Transverse colon (tissue), 4 donors: Measurements from ENCODE around the gene RIC8A. TPM values are rescaled to one million over a fixed set of nuclear protein-coding genes. Genes with fewer than 3 reads are reported as not detected.

Source experiments
- DNase-seq: peaks from one replicate; pipeline ENCODE4 v3.0.0-alpha.2; 2019
- H3K27ac ChIP-seq, 4 donors: fragments of 200-600 bp; sonication (generic); 2 replicates each; pipeline ENCODE4 v1.5.1; 2016 to 2018; ENCODE audit warnings: inconsistent platforms in 4 of 4
- H3K27me3 ChIP-seq: fragments of 200-600 bp; sonication (generic); 2 replicates; pipeline ENCODE4 v1.5.1; 2017; ENCODE audit warnings: inconsistent platforms
- H3K36me3 ChIP-seq, 4 donors: fragments of 200-600 bp; sonication (generic); 2 replicates each; pipeline ENCODE4 v1.5.1; 2017 to 2019; ENCODE audit warnings: inconsistent platforms in 4 of 4
- H3K4me1 ChIP-seq, 4 donors: fragments of 200-600 bp; sonication (generic); 2 replicates each; pipeline ENCODE4 v1.5.1; 2017 to 2020; ENCODE audit warnings: inconsistent platforms in 4 of 4
- H3K4me3 ChIP-seq, 4 donors: fragments of 200-600 bp; sonication (generic); 1 replicate in 1 of 4; 2 replicates in 3 of 4; pipeline versions ENCODE4 v1.5.1 to v1.6.1; 2017 to 2019; ENCODE audit warnings: inconsistent platforms in 4 of 4
- H3K9me3 ChIP-seq, 2 donors: fragments of 200-600 bp; sonication (generic); 2 replicates each; pipeline ENCODE4 v1.5.1; 2017 to 2019; ENCODE audit warnings: inconsistent platforms in 2 of 2
- EP300 ChIP-seq: sonication (generic); formaldehyde crosslinking; IDR thresholded peaks from one replicate; pipeline ENCODE4 v1.6.1; 2017; ENCODE audit warnings: antibody characterized with exemption, low read depth
- POLR2A ChIP-seq: fragments of 450-650 bp; IDR thresholded peaks from one replicate; pipeline ENCODE4 v1.6.1; 2016; ENCODE audit warnings: antibody characterized with exemption, mild to moderate bottlenecking, moderate library complexity
- POLR2AphosphoS5 ChIP-seq, 3 donors: sonication (generic); formaldehyde crosslinking; IDR thresholded peaks; one replicate each; pipeline ENCODE4 v1.6.1; 2016; ENCODE audit warnings: antibody characterized with exemption in 3 of 3
- WGBS, 2 donors: methylation state at CpG; one replicate each; pipeline ENCODE4 v1.1.5; 2018; ENCODE audit warnings: low coverage in 1 of 2; 5-methylcytosine and 5-hydroxymethylcytosine counted together
- in situ Hi-C, 4 donors: fragments of 200-750 bp; cut with MboI; loops; one replicate each; pipeline versions ENCODE4 v1.15.0 to v1.15.1; 2017; ENCODE audit warnings: low sequenced_read_pairs in 3 of 4, low pct_ligation_motif_present in 1 of 4, low pct_unique_long_range_greater_than_20kb in 1 of 4
- intact Hi-C: fragments of 100-400 bp; cut with DNase I; formaldehyde crosslinking; loops from one replicate; pipeline ENCODE4 v1.15.1; 2023; ENCODE audit warnings: low total_unique reads
- total RNA-seq, 4 donors: library from RNA; depleted of rRNA; stranded (reverse); fragments of >200 nt; gene quantifications; one replicate each; pipeline ENCODE4 v1.1.0, GENCODE V29; 2016
- TF ChIP-seq, protein P1 (sequence below), 5 experiments: fragments of 200-600 bp in 3 of 5; fragments of 450-650 bp in 2 of 5; sonication (generic) in 3 of 5; IDR thresholded peaks; 1 replicate in 2 of 5; 2 replicates in 3 of 5; pipeline ENCODE4 v1.5.1; 2016 to 2017; ENCODE audit warnings: antibody characterized with exemption in 5 of 5, inconsistent platforms in 3 of 5, mild to moderate bottlenecking in 2 of 5, moderate library complexity in 1 of 5

Gene RIC8A
- total RNA-seq, 4 donors from 2014 or later = 59.2 to 145 (median 93.8) TPM

DNA sequence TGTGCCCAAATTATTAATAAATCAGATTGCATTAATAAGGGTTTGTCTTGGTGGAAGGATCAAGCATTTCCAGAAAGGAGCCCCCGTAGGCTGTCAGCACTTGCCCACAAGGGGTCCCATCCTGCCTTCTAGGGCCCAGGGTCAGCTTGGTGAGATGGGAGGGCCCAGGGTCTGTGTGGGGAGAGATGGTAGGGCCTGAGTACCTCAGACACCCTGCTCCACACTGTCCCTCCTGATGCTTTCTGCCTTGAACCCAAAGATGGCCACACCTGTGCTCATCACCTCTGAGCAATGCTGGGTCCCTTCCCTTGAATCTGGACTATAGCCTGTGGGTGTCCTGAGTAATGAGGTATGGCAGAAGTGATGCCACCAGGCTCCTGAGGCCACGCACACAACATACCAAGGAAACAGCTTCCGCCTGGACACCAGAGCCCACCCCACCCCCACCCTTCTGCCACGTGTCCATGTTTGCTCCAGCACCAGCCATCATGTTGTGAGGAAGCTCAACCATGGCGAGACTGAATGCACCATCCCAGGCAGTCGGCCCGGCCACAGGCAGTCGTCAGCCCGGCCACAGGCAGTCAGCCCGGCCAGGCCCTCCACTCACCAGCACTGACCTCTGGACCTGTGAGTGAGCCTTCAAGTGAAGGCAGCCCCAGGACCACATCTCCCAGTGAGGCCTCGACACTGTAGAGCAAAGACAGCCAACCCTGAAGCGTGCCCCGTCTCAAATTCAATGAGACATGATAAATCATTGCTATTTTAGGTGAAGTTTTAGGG is 7.1 kb upstream of the RIC8A start:
- H3K4me3 ChIP-seq = no peak overlapping the region
- TF ChIP-seq POLR2AphosphoS5 (IDR thresholded peaks at IDR 0.05) (no peak), POLR2A (no peak), EP300 (no peak)
- TF ChIP-seq, protein P1, sequence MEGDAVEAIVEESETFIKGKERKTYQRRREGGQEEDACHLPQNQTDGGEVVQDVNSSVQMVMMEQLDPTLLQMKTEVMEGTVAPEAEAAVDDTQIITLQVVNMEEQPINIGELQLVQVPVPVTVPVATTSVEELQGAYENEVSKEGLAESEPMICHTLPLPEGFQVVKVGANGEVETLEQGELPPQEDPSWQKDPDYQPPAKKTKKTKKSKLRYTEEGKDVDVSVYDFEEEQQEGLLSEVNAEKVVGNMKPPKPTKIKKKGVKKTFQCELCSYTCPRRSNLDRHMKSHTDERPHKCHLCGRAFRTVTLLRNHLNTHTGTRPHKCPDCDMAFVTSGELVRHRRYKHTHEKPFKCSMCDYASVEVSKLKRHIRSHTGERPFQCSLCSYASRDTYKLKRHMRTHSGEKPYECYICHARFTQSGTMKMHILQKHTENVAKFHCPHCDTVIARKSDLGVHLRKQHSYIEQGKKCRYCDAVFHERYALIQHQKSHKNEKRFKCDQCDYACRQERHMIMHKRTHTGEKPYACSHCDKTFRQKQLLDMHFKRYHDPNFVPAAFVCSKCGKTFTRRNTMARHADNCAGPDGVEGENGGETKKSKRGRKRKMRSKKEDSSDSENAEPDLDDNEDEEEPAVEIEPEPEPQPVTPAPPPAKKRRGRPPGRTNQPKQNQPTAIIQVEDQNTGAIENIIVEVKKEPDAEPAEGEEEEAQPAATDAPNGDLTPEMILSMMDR (IDR thresholded peaks at IDR 0.05) = no peak
- H3K36me3 ChIP-seq = no peaks in the 10 kb centered on the region
- in situ Hi-C loops = no loop called here
- H3K27ac ChIP-seq = no peak overlapping the region
- WGBS, 2 donors = 93% methylated on average over 13 of the region's 13 CpGs; no CpG with 5 or more reads in 1 of the 2 donors
- no peaks in the 10 kb centered on the region for H3K27me3 ChIP-seq
- intact Hi-C loops = no loop called here
- no peaks in the 10 kb centered on the region for H3K9me3 ChIP-seq
- peaks cover under 1 to 18% (median 6%) of the 10 kb centered on the region in 4 donors for H3K4me1 ChIP-seq
- peak; percentile 4 for DNase-seq

DNA sequence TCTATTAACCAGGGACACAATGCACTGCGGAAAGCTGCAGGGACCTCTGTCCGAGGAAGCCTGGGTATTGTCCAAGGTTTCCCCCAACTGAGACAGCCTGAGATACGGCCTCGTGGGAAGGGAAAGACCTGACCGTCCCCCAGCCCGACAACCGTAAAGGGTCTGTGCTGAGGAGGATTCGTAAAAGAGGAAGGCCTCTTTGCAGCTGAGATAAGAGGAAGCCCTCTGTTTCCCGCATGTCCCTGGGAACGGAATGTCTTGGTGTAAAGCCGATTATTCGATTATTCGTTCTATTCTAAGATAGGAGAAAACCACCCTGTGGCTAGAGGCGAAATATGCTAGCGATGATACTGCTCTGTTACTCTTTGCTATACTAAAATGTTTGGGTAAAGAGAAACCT is 5.5 kb upstream of the RIC8A start:
- TF ChIP-seq EP300 (no peak), POLR2AphosphoS5 (IDR thresholded peaks at IDR 0.05) (no peak), POLR2A (no peak)
- TF ChIP-seq, protein P1 (IDR thresholded peaks at IDR 0.05) = no peak
- Histone ChIP-seq H3K27ac (peak overlapping the region in 1 of 4 donors; percentile 12), H3K4me1 (peaks cover 11 to 29% (median 18%) of the 10 kb centered on the region in 4 donors), H3K36me3 (no peaks in the 10 kb centered on the region), H3K9me3 (no peaks in the 10 kb centered on the region), H3K27me3 (no peaks in the 10 kb centered on the region), H3K4me3 (no peak overlapping the region)
- WGBS, 2 donors = 76 to 83% methylated on average over 6 to 15 of the region's 15 CpGs
- in situ Hi-C loops = no loop called here
- intact Hi-C loops = no loop called here
- no peak for DNase-seq

DNA sequence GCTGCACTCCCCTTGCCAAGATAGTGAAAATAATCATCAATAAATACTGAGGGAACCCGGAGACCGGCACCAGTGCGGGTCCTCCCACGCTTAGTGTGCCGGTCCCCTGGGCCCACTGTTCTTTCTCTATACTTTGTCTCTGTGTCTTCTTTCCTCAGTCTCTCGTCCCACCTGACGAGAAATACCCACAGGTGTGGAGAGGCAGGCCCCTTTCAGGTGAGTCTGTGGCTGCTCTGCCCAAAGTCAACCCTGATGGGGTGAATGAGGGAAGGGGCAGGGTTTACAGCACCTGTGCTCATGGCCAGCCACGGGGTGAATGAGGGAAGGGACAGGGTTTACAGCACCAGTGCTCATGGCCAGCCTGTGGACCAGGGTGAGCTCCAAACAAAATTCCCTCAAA is 5.0 kb upstream of the RIC8A start:
- no peak overlapping the region for H3K4me3 ChIP-seq
- H3K27me3 ChIP-seq = no peaks in the 10 kb centered on the region
- in situ Hi-C loops = no loop called here
- H3K9me3 ChIP-seq = no peaks in the 10 kb centered on the region
- 74 to 90% methylated on average over 7 to 8 of the region's 8 CpGs for WGBS, 2 donors
- H3K27ac ChIP-seq = no peak overlapping the region
- H3K4me1 ChIP-seq = peaks cover 11 to 29% (median 18%) of the 10 kb centered on the region in 4 donors
- TF ChIP-seq POLR2AphosphoS5 (IDR thresholded peaks at IDR 0.05) (no peak), POLR2A (no peak), EP300 (no peak)
- TF ChIP-seq, protein P1 (IDR thresholded peaks at IDR 0.05) = no peak
- intact Hi-C loops = no loop called here
- H3K36me3 ChIP-seq = no peaks in the 10 kb centered on the region
- no peak for DNase-seq

DNA sequence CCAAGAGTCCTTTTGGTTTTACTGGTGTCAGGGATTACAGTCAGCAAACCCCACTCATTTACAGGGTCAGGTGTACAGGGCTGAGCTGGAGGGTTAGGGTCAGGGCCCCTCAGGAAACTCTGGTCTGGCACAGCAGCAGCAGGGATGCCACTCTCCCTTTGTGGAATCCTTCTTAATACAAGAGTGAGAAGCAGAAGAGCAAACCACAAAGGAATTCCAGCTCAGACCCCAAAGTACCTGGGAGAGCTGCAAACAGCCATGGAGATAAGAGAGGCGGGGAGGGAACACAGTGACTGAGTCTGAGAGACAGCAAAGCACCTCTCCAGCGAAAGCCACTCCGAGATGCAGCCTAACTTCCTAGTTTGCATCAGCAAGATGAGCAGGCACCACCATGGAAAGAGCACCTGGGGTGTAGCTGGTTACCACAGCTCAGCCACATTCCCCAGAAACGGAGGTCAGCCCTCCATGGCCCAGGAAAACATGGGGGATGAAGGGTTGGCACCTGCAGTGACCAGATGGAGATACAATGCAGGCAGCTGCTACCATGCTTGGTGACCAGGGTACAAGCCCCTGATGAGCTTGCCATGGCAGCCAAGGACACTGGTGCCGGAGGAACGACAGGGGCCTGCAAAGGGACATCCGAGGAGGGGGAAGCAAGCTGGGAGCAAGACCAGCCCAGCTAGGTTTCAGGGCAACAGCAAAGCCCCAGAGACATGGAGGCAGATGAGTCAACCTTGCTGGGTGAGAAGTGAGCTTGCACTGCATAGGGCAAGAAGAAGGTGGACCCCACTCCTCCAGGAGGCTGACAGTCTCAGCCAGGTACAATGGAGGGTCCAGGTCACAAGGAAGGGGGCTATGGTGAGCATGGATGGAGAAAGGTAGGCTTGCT is 4.2 kb upstream of the RIC8A start:
- DNase-seq = no peak
- Histone ChIP-seq H3K36me3 (no peaks in the 10 kb centered on the region), H3K27me3 (no peaks in the 10 kb centered on the region), H3K4me3 (no peak overlapping the region), H3K27ac (no peak overlapping the region), H3K9me3 (no peaks in the 10 kb centered on the region), H3K4me1 (peaks cover 11 to 29% (median 21%) of the 10 kb centered on the region in 4 donors)
- in situ Hi-C loops = no loop called here
- TF ChIP-seq POLR2A (no peak), EP300 (no peak), POLR2AphosphoS5 (IDR thresholded peaks at IDR 0.05) (no peak)
- TF ChIP-seq, protein P1 (IDR thresholded peaks at IDR 0.05) = no peak
- 88% methylated on average over 7 of the region's 7 CpGs; no CpG with 5 or more reads in 1 of the 2 donors for WGBS, 2 donors
- intact Hi-C loops = no loop called here
